ENCODE measurements around the gene MICAL3. TPM values are rescaled to one million over a fixed set of nuclear protein-coding genes. Genes with fewer than 3 reads are reported as not detected.

Gene MICAL3
- polyA plus RNA-seq, 1 of the 3 experiments (the other 2 are of a cell fraction), result 83.1 TPM

DNA sequence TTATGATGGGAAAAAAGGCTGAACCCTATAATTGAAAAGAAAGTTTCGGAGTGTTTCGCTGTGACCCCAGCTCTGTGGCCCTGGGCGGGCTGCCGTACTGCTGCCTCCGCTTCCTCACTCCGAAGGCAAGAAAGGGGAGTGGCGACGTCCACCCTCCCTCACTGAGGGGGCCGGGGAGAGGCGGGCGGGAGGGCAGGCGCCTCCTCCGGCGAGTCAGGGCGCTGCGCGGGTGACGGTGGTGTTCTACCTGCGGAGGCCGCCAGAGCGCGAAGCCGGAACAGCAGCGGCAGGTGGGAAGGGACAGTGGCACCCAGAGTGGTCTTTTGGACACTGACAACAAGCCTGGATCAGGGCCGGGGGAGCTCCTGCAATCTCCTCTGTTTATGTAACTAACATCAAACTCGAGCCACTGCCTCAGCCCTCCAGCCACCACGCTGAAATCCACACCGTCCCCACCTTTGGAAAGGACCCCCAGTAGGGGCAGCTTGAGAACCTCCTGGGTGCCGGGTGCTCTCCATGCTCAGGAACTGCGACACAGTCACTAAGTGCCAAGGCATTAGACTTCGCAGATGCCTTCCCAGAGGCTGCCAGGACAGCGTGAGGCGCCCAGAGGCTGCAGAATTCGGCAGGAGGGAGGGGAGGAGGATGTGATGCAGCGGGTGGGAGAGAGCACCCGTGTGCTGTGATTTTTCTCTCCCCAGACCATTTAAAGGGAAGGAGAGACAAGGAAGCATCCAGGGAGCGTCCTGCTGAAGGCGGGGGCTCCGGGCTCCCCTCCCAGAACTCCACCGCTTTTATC lies 275.6 kb downstream of the MICAL3 start:
- CTCF ChIA-PET, result interaction anchor here (2.1 to 2.5 kb wide), 2 partner anchors 24 to 327 kb away, joined by 7 to 9 read pairs; no protein-coding TSS in a partner anchor
- no peak overlapping the region for H3K27ac ChIP-seq (ENCODE audit: low read depth in 2 of 2, low read length in 1 of 2)
- no peaks in the 10 kb centered on the region for H3K9me2 ChIP-seq

More for the DNA sequence above, 275.6 kb downstream of the MICAL3 start:
- Histone ChIP-seq H3K4me2 (no peak overlapping the region), H4K20me1 (ENCODE audit: insufficient read depth) (no peaks in the 10 kb centered on the region), H3K79me2 (ENCODE audit: insufficient read depth) (0 out of 2 replicates have a peak, but pooled peaks cover 3% of the 10 kb centered on the region), H2AFZ (ENCODE audit: low read depth) (no peak overlapping the region), H3K9me3 (no peaks in the 10 kb centered on the region), H3K36me3 (replicated peaks in 1 of 2; ENCODE audit: control insufficient read depth in 1 of 2, insufficient read depth in 2 of 2, low read length in 1 of 2) (no peaks in the 10 kb centered on the region), H3K9ac (no peak overlapping the region), H3K4me3 (ENCODE audit: low read depth in 2 of 2, low read length in 1 of 2) (no peak overlapping the region), H3F3A (replicated peaks; ENCODE audit: insufficient read depth) (no peaks in the 10 kb centered on the region), H3K27me3 (ENCODE audit: insufficient read depth) (no peaks in the 10 kb centered on the region), H3K4me1 (ENCODE audit: control insufficient read depth in 1 of 2, insufficient read depth in 2 of 2, low read depth in 1 of 2, low read length in 1 of 2) (no peaks in the 10 kb centered on the region)
- 93% methylated on average over 33 of the region's 40 CpGs for WGBS (ENCODE audit: low lambda C conversion rate)
- no peak for TF ChIP-seq CTCF (IDR thresholded peaks at IDR 0.05)
- no peak for TF ChIP-seq FOSL2 (IDR thresholded peaks at IDR 0.05; ENCODE audit: borderline replicate concordance, low read depth)
- no peak for TF ChIP-seq TCF12 (IDR thresholded peaks at IDR 0.05)
- TF ChIP-seq RCOR1 (IDR thresholded peaks at IDR 0.05; ENCODE audit: low read length), result no peak
- TF ChIP-seq MXI1 (IDR thresholded peaks at IDR 0.05; ENCODE audit: low read depth, low read length), result no peak
- no peak for TF ChIP-seq ELF1 (IDR thresholded peaks at IDR 0.05)
- TF ChIP-seq GABPA (IDR thresholded peaks at IDR 0.05; ENCODE audit: low read depth), result no peak
- TF ChIP-seq, protein P1, sequence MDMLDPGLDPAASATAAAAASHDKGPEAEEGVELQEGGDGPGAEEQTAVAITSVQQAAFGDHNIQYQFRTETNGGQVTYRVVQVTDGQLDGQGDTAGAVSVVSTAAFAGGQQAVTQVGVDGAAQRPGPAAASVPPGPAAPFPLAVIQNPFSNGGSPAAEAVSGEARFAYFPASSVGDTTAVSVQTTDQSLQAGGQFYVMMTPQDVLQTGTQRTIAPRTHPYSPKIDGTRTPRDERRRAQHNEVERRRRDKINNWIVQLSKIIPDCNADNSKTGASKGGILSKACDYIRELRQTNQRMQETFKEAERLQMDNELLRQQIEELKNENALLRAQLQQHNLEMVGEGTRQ (IDR thresholded peaks at IDR 0.05; ENCODE audit: borderline replicate concordance, low read depth, low read length), result no peak
- no peak for TF ChIP-seq RXRA (IDR thresholded peaks at IDR 0.05; ENCODE audit: borderline replicate concordance, low read depth)
- no peak for TF ChIP-seq SIN3A (IDR thresholded peaks at IDR 0.05; ENCODE audit: borderline replicate concordance, low read depth, low read length)
- no peak for TF ChIP-seq POLR2AphosphoS5 (IDR thresholded peaks at IDR 0.05; ENCODE audit: low read depth, low read length)
- TF ChIP-seq, protein P2, sequence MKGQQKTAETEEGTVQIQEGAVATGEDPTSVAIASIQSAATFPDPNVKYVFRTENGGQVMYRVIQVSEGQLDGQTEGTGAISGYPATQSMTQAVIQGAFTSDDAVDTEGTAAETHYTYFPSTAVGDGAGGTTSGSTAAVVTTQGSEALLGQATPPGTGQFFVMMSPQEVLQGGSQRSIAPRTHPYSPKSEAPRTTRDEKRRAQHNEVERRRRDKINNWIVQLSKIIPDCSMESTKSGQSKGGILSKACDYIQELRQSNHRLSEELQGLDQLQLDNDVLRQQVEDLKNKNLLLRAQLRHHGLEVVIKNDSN (IDR thresholded peaks at IDR 0.05; ENCODE audit: borderline replicate concordance, low read depth), result no peak
- no peak for TF ChIP-seq EP300 (IDR thresholded peaks at IDR 0.05; ENCODE audit: borderline replicate concordance in 1 of 2, low read depth in 1 of 2, low read length in 1 of 2)
- TF ChIP-seq SMC3 (IDR thresholded peaks at IDR 0.05; ENCODE audit: low read depth, low read length), result no peak
- no peak for TF ChIP-seq NRF1 (IDR thresholded peaks at IDR 0.05; ENCODE audit: low read depth, low read length)
- TF ChIP-seq REST (IDR thresholded peaks at IDR 0.05; ENCODE audit: low read depth, low read length), result no peak
- TF ChIP-seq FOXM1 (IDR thresholded peaks at IDR 0.05; ENCODE audit: low read depth), result no peak
- TF ChIP-seq CHD2 (IDR thresholded peaks at IDR 0.05; ENCODE audit: low read length, partially characterized antibody), result no peak
- DNase-seq, result no peak
- POLR2A ChIA-PET, result no interaction called here
